Measurements from ENCODE around the gene P2RY11. TPM values are rescaled to one million over a fixed set of nuclear protein-coding genes. Genes with fewer than 3 reads are reported as not detected.
A peak's percentile ranks its signal among the peaks of the same experiment; 100 is the strongest.

The P2RY11 gene
- total and polyA plus RNA-seq, 2 donors (not counting 1 experiment from before 2014, with no cell fraction given), result 25.8 to 27.1 TPM

- H3K4me1 Mint-ChIP-seq, result peaks cover 56% of the 10 kb centered on the region
- H3K27me3 Mint-ChIP-seq, result no peaks in the 10 kb centered on the region
- 16% methylated on average over 15 of the region's 16 CpGs for WGBS (ENCODE audit: insufficient coverage)
- peak overlapping the region; percentile 92 for H3K4me3 Mint-ChIP-seq
- Histone ChIP-seq H3K4me1 (ENCODE audit: control insufficient read depth in 2 of 2, insufficient read depth in 2 of 2, low read length in 2 of 2) (peaks cover 51 to 73% of the 10 kb centered on the region in 2 donors), H3K4me2 (replicated peaks; ENCODE audit: low read depth, low read length, poor library complexity, severe bottlenecking) (peak overlapping the region; percentile 83), H3K79me2 (ENCODE audit: control insufficient read depth, insufficient read depth, low read length) (peaks cover 37% of the 10 kb centered on the region), H3K4me3 (ENCODE audit: control extremely low read depth in 1 of 5, extremely low read depth in 1 of 5, insufficient read depth in 1 of 5, low read depth in 2 of 5, low read length in 4 of 5) (peak overlapping the region in 4 of 5 experiments; percentile 35 to 71 (median 62)), H4K20me1 (ENCODE audit: control insufficient read depth, insufficient read depth, low read length, poor library complexity, severe bottlenecking) (peaks cover 30% of the 10 kb centered on the region), H3K27me3 (replicated peaks in 1 of 4; ENCODE audit: control extremely low read depth in 1 of 4, control insufficient read depth in 3 of 4, insufficient read depth in 4 of 4, low read length in 3 of 4) (no peaks in the 10 kb centered on the region), H3K27ac (ENCODE audit: low read length in 2 of 2) (peak overlapping the region; percentile 97 to 99), H3K9ac (ENCODE audit: low read length) (peak overlapping the region; percentile 50), H2AFZ (ENCODE audit: insufficient read depth, low read depth, low read length, poor library complexity, severe bottlenecking) (no peak overlapping the region), H3K36me3 (replicated peaks in 1 of 2; ENCODE audit: control extremely low read depth in 1 of 2, control insufficient read depth in 1 of 2, extremely low read depth in 1 of 2, insufficient read depth in 2 of 2, low read length in 1 of 2) (peaks cover 0 to 35% of the 10 kb centered on the region in 2 experiments), H3K9me3 (ENCODE audit: control extremely low read depth in 1 of 3, control insufficient read depth in 2 of 3, insufficient read depth in 1 of 3, low read length in 2 of 3) (no peaks in the 10 kb centered on the region)
- ATAC-seq (ENCODE audit: low read depth) (no peak), DNase-seq (no peak)
- H3K9me3 Mint-ChIP-seq (ENCODE audit: insufficient read depth), result no peaks in the 10 kb centered on the region
- CTCF ChIA-PET, result interaction anchor here (1.0 to 14.9 kb wide), 6 partner anchors 9 to 1020 kb away, joined by 3 to 263 read pairs (median 6); partner anchors contain the start of genes EIF3G and P2RY11
- TF ChIP-seq, protein P1, sequence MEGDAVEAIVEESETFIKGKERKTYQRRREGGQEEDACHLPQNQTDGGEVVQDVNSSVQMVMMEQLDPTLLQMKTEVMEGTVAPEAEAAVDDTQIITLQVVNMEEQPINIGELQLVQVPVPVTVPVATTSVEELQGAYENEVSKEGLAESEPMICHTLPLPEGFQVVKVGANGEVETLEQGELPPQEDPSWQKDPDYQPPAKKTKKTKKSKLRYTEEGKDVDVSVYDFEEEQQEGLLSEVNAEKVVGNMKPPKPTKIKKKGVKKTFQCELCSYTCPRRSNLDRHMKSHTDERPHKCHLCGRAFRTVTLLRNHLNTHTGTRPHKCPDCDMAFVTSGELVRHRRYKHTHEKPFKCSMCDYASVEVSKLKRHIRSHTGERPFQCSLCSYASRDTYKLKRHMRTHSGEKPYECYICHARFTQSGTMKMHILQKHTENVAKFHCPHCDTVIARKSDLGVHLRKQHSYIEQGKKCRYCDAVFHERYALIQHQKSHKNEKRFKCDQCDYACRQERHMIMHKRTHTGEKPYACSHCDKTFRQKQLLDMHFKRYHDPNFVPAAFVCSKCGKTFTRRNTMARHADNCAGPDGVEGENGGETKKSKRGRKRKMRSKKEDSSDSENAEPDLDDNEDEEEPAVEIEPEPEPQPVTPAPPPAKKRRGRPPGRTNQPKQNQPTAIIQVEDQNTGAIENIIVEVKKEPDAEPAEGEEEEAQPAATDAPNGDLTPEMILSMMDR (IDR thresholded peaks at IDR 0.05), result no peak
- TF ChIP-seq EZH2 (IDR thresholded peaks at IDR 0.05; ENCODE audit: borderline replicate concordance, insufficient read depth, low read depth, low read length, poor library complexity, severe bottlenecking), result no peak
- intact Hi-C loops (cut with micrococcal nuclease), result loop anchor here (1.0 to 10.0 kb wide), 4 partner anchors 9 to 299 kb away; partner anchors contain the start of genes CDC37 and SHFL
- H3K27ac Mint-ChIP-seq, result peak overlapping the region; percentile 99
- POLR2A ChIA-PET, result interaction anchor here (0.6 to 3.1 kb wide), 5 partner anchors 9 to 153 kb away, joined by 3 to 26 read pairs (median 5); no protein-coding TSS in a partner anchor
These were observed 5.9 kb upstream of the P2RY11 start for GRCh38 chr19:10105509-10106099.

All from B cell (primary cell).